ENCODE results near the gene BTBD6.
"Not testable (repeated sequence)": the region's sequence is repeated elsewhere in the genome, so short reads cannot be mapped to it uniquely, and the experiment has no call there.

The BTBD6 gene

DNA sequence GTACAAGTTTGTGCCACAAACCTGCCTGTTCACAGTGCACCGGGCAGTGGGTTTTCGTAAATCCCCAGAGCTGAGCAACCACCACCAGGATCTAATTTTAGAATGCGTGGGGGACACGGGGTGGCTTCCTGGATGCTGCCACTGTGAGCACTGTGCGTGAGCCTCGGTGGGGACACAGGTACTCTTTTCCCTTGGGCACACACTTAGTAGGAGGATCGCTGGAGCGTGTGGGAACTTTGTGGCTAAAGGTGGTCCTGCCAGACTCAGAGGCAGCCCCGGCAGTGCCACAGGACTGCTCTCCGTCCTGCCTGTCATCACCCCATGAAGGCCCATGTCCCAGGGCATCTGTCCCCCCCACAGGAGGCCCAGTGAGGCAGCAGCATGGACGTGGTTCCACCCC lies 21.1 kb downstream of the BTBD6 start:
- no peak for DNase-seq (ENCODE audit: low spot score)

DNA sequence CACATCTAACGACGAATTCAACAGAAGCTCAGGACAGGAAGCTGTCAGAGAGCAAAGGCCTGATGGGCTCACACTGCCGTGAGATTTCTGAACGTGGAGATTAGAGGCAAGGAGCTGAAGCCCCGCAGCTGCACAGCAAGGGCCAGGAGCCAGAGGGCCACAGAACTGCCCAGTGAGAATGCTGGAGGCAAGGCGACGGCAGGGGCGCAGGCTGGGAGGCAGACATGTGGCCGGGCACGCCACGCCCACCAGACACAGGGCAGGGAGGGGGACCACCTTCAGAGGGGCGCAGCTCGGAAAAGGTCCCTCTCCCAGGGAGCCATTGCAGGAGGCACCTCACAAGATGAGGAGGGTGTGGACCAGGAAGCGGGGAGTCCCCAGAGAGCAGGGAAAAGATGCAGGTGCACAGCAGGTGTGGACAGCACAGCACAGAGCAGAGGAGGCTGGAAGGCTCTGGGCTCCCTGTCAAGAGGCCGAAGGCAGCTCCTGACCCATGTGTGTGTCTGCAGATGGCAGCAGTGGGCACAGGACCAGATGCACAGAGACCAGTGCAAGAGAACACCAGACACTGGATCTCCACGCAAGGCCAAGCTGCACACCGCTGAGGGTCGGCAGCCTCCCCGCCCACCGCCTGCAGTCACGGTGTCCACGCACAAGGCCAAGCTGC lies 23.0 kb downstream of the BTBD6 start:
- no peak for DNase-seq (ENCODE audit: low spot score)

DNA sequence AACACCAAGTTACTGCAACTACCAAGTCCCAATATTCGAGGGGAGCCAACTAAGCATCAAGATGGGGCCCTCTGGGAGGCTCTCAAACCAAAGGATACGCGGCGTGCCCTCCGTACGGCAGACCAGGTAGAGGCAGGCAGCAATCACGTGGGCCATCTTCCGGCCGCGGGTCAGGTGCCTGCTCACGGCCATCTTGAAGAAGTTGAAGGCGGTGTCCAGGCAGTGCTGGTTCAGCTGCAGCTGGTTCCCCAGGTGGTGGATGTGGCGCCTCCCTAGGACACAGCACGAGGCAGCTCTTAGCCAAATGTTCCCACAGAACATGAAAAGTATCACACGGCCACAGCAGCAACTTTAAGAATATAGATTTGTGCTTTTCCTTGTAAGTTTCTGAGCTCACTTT lies 24.3 kb downstream of the BTBD6 start:
- no peak for DNase-seq (ENCODE audit: low spot score)

DNA sequence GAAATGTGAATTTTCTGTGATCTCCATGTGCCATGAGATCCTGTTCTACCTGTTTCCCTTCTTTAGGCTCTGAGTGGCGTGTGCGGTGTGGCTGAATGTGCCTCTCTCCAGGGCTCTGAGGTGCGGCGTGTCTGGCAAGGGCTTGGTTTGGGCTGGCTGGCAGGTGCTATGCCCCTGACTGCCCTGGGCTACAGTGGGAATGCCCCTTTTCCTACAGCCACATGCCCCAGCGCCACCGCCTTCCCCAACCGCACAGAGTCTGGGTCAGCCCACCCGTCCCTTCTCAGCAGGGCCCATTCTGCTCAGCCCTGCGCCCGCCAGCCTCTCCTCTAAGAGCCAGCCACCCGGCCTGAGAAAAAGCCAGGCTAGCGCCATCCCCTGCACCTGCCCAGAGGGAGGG lies 24.7 kb downstream of the BTBD6 start:
- DNase-seq (ENCODE audit: low spot score), result no peak

DNA sequence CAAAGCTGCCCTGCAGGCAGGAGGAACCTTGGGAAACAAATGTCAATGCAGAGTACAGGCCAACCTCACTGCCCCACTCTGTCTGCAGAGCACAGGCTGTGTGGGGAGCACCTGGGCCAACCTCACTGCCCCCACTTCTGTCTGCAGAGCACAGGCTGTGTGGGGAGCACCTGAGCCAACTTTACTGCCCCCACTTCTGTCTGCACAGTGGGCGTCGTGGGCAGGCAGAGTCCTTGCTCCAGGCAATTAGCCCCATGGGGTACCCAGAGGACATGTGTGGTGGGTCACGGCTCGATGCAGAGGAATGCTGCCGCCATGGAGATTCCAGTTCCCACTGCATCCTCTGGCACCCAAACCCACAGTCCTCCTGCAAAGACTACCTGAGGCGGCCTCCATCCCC lies 26.3 kb downstream of the BTBD6 start:
- DNase-seq (ENCODE audit: low spot score), result no peak

DNA sequence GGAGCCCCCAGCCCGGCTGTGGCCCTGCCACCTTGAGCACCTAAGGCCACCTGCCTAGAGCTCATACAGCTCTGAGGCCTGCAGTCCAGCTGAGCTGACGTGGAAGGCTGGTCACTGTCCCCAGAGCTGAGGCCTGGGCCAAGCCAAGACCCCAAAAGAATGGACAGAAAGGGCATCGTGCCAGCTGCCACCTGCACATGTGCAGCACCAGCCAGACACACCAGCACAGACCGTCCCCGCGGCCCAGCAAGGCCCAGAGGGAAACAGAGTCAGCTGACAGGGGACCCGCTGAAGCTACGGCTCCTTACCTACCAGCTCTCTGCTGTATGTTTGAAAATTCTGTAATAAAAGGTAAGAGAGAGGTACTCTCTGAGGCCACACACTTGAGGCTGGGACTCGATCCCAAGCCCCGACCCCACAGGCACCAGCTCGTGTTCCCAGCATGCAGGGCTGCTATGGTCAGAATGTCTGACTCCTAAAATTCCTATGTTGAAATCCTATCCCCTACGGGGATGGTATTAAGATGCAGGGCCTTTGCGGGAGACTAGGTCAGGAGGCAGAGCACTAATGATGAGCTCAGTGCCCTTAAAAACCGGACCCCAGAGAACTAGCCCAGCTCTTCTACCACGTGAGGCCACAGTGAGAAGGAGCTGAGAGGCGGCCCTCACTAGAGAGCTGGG lies 27.1 kb downstream of the BTBD6 start:
- DNase-seq (ENCODE audit: low spot score), result no peak

DNA sequence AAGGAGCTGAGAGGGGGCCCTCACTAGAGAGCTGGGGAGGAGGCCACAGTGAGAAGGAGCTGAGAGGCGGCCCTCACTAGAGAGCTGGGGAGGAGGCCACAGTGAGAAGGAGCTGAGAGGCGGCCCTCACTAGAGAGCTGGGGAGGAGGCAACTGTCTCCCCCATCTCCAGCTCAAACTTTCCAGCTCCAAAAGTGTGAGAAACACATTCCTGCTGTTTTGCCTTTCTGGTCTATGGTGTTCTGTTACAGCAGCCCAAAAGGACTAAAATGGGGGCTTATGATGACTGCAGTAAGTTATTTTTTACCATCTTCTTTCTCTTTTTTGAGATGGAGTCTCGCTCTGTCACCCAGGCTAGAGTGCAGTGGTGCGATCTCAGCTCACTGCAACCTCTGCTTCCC lies 29.1 kb downstream of the BTBD6 start:
- not testable (repeated sequence) for DNase-seq (ENCODE audit: low spot score)

DNA sequence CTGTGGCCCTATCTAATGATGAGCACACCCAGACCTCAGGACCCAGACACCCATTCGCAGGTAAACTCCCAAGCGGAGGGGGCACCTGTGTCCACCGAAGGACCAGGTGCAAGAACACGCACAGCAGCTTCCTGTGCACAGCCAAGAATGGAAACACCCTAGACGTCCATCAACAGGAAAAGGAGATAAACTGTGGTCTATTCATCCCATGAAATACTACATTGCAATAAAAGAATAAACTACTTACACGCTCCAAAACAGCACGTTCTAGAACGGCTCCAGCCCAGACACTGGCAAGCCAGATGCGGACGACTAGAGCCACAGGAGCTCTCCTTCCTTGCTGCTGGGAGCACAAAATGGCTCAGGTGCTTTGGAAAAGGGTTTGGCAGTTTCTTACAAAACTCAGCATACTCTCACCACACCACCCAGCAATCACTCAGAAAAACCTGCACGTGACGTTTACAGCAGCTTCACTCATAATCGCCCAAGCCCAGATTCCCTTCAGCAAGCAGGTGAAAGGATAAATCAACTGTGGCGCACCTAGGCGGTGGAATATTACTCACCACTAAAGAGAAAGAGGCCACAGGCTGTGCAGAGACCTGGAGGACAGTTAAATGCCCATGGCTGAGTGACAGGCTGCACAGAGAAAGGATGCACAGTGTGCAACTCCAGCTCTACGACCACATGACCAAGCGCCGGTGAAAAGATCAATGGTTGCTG lies 31.5 kb downstream of the BTBD6 start:
- no peak for DNase-seq (ENCODE audit: low spot score)

DNA sequence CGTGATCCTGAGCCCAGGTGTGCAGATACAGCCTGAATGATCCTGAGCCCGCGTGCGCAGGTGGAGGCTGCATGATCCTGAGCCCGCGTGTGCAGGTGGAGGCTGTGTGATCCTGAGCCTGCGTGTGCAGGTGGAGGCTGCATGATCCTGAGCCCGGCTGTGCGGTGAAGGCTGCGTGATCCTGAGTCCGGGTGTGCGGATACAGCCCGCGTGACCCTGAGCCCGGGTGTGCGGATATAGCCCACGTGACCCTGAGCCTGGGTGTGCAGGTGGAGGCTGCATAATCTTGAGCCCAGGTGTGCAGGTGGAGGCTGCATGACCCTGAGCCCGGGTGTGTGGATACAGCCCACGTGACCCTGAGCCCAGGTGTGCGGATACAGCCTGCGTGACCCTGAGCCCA lies 32.2 kb downstream of the BTBD6 start:
- DNase-seq (ENCODE audit: low spot score), result no peak

DNA sequence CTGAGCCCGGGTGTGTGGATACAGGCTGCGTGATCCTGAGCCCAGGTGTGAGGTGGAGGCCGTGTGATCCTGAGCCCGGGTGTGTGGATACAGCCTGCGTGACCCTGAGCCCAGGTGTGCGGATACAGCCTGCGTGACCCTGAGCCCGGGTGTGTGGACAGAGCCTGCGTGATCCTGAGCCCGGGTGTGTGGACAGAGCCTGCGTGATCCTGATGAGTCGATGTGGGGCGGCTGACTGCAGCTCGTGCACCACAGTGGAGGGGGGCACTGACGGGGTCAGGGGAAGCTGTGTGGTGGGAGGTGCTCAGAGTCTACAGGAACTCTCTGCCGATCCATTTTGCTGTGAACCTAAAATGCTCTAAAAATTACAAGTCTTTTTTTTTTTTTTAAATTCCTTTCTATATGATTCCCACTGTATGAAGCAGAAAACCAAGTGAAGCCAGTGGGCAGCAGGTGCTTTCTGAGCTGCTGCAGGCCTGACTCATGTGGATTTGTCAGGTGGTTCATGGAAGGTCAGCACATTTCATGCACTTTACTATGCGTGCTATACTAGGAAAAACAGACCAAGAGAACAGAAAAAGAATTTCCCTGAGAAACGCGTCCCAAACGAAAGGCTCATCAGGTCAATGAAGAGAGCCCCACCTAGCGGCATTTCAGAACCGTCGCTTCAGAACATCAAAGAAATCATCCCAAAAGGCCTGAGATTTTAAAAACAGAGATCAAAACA lies 33.2 kb downstream of the BTBD6 start:
- peak; percentile 30 for DNase-seq (ENCODE audit: low spot score)

DNA sequence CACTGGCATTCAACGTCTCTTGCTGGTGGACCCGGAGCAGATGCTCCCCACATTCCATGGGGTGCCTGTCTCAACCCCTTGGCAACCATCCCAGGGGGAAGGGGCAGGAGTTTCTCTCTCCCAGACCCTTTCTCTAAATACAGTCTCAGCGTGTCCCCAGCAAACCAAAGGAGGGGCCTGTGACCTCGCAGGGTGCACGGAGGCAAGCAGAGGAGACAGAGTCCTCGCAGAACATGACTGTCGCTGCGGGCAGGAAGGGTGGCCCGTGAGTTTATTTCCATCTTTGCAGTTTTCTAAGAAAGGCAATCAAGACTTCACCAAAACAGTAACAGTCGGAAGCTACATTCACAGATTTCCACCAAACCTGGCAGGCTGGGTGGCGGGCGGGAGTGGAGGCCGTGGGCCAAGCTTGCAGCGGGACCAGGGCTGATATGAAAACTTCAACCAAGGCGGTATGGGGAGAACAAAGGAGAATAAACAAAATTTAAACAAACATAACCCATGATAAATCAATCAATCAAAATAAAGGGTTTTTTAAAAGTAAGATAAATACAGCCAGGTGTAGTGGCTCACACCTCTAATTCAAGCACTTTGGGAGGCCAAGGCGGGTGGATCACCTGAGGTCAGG lies 33.9 kb downstream of the BTBD6 start:
- DNase-seq (ENCODE audit: low spot score), result no peak

DNA sequence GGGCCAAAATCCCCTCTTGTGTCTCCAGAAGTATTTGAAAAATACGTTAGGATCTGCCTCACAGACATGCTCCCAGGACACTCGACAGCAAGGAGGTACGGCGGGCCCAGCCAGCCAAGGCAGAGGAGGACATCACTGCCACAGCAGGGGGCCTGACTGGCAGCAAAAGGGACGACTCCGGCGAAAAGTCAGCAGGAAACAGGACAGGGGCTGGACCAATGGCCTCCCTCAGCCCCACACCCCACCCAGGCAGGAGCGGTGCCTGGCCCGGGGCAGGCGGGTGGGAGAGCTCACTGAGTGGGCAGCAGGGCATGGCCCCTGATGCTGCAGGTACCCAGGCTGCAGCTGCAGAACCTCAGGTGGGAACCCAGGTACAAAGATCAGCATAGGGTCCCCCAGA lies 34.7 kb downstream of the BTBD6 start:
- DNase-seq (ENCODE audit: low spot score), result no peak

DNA sequence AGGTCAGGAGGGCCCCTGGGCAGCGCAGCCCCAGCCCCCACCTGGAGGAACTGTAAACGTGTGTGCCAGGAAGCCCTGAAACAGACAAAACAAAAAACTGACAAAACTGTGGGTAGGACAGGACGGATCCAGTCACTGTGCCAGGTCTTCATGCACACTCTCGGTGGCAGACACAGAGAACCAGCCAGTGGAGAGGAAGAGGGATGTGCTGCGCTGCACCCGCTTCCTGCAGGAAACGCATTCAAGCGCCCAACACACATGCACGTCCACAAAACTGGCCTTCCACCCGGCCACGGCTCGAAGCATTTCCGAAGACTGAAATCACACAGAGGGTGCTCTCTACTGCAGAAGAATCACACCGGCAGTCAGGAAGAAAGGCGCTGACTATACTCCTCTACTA lies 35.6 kb downstream of the BTBD6 start:
- no peak for DNase-seq (ENCODE audit: low spot score)

DNA sequence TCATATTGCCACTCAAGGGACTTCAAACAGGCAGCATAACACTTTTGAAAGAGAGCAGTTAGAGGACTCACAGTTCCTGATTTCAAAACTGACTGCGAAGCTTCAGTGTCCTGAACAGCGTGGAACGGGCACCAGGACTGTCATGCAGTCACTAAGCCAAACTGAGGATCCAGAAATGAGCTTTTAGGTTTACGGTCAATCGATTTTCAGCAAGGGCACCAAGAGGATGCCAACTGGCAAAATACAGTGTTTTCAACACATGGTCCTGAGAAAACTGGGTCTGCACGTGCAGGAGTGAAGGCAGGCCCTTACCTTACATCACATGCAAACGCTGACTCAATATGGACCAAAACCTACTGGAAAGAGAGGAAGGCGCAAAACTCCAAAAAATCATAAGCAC lies 36.8 kb downstream of the BTBD6 start:
- no peak for DNase-seq (ENCODE audit: low spot score)

DNA sequence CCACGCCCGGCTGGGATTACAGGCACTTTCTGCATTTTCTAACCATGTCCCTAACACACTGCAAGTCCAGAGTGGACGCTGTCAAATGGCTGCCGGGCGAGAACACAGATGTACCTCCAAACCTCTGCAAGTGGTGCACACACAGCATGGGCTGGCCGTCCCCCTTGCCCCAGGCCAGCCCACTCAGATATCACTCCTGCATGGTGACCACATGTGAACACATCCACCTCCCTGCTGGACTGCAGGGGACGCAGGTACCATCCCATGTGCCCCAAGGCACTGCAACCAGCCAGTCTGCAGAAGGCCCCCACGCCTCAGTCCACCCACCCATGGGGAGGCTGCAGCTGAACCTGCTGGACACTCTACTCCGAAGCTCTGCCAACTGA lies 38.4 kb downstream of the BTBD6 start:
- DNase-seq (ENCODE audit: low spot score), result no peak

DNA sequence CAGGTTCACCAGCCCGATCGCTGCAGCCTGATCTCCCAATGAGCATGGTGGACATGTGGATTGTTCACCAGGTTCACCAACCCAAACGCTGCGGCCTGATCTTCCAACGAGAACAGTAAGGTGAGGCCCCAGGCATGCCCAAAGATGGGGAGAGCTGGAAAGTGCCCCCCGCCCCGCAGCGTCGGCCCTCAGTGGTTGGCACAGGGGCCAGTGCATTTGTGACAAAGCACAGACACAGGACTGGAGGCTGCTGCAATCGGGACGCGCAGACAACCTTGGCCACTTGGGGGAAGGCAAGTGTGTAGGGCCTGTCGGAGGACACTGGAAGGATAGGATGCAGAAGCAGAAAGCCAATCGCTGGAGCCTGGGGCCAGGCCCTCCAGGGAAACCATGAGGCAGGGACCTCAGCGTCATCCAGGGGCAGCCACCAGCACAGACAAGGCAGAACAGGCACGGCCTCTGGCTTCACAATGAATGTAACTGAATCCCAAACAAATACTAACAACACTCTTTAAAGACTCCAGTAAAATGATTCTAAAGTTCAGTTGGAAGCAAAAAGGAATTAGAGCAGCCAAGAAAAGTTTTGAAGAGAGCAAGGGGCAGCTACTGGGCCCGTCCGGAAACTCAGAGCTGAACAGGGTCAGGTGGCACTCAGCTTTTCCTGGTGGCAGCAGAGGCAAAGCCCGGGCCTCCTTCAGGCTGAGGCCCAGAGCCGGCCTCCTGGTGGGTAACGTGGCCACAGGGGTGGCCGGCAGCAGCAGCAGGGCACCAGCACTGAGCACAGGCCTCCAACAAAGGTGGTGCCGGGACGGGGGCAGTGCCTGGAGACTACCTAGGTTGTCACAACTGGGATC lies 39.1 kb downstream of the BTBD6 start:
- no peak for DNase-seq (ENCODE audit: low spot score)

DNA sequence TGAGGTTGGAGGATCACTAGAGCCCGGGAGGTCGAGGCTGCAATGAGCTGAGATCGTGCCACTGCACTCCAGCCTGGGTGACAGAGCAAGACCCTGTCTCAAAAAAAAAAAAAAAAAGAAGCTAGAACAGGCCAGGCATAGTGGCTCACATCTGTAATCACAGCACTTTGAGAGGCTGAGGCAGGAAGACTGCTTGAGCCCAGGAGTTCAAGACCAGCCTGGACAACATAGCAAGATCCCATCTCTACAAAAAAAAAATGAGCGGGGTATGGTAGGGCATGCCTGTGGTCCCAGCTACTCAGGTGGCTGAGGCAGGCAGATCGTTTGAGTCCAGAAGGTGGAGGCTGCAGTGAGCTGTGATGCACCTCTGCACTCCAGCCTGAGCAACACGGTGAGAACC lies 40.6 kb downstream of the BTBD6 start:
- DNase-seq (ENCODE audit: low spot score), result not testable (repeated sequence)

DNA sequence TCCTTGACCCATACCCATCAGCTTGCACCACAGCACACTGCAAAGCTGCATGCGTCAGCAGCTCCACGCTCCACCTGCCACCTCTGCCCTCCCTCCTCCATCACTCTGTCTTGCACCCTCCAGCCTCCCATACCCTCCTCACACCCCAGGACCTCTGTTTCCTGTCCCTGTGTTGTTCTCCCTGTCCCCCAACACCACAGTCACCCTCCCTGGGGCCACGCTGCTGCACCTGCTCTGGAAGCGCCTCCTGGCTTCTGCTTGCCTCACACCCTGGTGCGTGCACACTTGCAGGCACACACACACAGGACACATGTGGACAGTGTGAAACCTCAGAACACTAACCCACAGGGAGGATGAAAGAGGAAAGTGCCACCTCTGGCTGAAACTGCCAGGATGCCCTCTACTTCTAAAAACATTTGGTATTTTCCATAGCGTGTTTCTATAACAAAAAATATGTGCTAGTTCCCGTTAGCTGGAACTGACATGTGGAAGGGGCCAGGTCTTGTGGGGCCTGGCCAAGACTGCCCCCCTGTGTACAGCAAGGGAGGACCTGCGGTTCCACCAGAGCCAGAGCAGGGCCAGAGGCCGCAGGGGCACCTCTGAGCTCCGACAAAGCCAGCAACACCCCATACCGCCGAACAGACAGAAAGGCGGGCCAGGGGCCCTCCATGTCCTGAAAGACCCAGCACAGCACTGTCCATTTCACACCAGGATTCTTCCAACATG lies 42.5 kb downstream of the BTBD6 start:
- DNase-seq (ENCODE audit: low spot score), result no peak

DNA sequence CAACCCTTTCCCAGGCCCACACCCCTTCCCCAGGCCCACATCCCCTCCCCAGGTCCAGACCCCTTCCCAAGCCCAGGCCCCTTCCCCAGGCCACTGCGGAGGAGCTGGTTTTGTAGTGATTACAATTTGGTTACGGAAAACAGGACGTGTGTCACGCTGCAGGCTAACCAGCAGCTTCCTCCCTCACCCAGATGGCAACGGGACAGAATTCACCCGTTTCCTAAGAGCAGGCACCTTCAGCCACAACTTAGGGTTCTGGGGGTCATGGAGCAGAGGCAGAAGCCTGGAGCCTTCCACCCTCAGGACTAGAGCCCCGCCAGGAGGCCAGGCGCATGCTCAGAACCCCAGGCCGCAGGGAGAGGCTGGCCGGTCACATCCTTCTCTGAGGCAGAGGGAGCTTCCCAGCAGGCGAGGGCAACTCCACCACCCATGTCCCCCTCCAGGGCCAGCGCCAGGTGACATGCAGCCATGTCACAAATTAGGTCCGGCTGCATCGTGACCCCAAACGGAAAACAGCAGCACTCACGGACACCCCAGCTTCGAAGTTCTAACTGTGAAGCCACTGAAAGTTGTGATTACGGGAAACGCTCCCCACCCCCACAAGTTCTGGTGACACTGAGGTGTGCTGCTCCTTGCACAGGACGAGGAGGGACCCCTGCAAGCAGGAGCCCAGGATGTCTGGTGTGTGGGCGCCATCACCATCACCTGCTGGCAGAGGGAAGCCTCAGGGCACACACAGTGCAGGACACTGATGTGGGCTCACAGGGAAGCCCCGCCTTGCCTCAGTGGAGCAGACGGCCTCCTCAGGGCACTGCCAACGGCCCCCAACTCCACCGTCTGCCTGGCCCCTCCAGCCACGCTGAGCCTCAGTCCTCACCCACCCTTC lies 44.7 kb downstream of the BTBD6 start:
- DNase-seq (ENCODE audit: low spot score), result no peak

DNA sequence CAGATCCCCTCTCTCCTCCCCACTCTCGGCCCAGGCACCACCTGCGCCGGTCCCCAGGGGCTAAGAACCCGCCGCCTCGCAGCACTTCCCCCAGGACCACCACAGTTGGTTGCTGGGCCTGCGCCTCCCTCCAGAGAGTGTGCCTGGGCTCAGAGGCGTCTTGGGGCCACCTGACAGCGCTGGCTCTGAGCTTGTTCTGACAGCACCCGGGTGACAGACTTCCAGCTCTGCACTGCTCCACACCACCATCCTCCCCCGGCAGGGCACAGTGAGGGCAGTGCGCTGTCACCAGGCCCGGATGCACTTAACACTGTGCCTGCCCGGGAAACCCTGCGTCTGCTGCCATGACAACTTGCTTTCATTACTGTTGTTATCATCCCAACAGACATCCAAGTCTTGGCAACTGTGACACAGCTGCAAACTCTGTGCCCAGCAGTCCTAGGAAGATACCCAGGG lies 45.8 kb downstream of the BTBD6 start:
- DNase-seq (ENCODE audit: low spot score), result peak; percentile 25
